K562 (cell line): Measurements from ENCODE around the gene NDUFAF3. TPM values are rescaled to one million over a fixed set of nuclear protein-coding genes. Genes with fewer than 3 reads are reported as not detected.
A peak's percentile ranks its signal among the peaks of the same experiment; 100 is the strongest.

ENCODE experiments used
- DIDO1 ChIP-seq: fragments of 450-650 bp; IDR thresholded peaks from 2 replicates; pipeline ENCODE4 v1.6.1; 2016; ENCODE audit warnings: low read depth, missing biosample characterization, missing genetic modification characterization
- EGR1 ChIP-seq: fragments of 450-650 bp; conservative IDR thresholded peaks from 2 replicates; pipeline ENCODE4 v1.6.1; 2017; ENCODE audit warnings: mild to moderate bottlenecking
- EP400 ChIP-seq: fragments of 450-650 bp; IDR thresholded peaks from 2 replicates; pipeline ENCODE4 v1.6.1; 2017; ENCODE audit warnings: antibody characterized with exemption, mild to moderate bottlenecking, moderate library complexity
- ETV1 ChIP-seq: fragments of 450-650 bp; conservative IDR thresholded peaks from 2 replicates; pipeline ENCODE4 v1.6.1; 2016; ENCODE audit warnings: missing genetic modification characterization, control low read depth, low read depth, missing compliant biosample characterization
- GABPA ChIP-seq: fragments of 200-800 bp; sonication (Bioruptor generic); conservative IDR thresholded peaks from 2 replicates; pipeline ENCODE4 v1.6.1; 2016; ENCODE audit warnings: low read depth, missing genetic modification characterization, missing compliant biosample characterization
- NEUROD1 ChIP-seq: fragments of 150-350 bp; IDR thresholded peaks from 2 replicates; pipeline ENCODE4 v1.6.1; 2014; ENCODE audit warnings: borderline replicate concordance, low read length, low read depth; ENCODE audit not compliant: partially characterized antibody
- NFE2L1 ChIP-seq: fragments of 450-650 bp; IDR thresholded peaks from 2 replicates; pipeline ENCODE4 v1.6.1; 2016; ENCODE audit warnings: missing genetic modification characterization, low read depth, mild to moderate bottlenecking, missing compliant biosample characterization, moderate library complexity, borderline replicate concordance
- NFIC ChIP-seq: fragments of 450-650 bp; IDR thresholded peaks from 2 replicates; pipeline ENCODE4 v1.6.1; 2017; ENCODE audit warnings: mild to moderate bottlenecking, inconsistent platforms
- PHTF2 ChIP-seq: fragments of 250-450 bp; sonication (Bioruptor Pico); IDR thresholded peaks from 2 replicates; pipeline ENCODE4 v1.5.0; 2021; ENCODE audit warnings: mild to moderate bottlenecking
- SNIP1 ChIP-seq: fragments of 450-650 bp; IDR thresholded peaks from 2 replicates; pipeline ENCODE4 v1.7.1; 2017; ENCODE audit warnings: low read depth, mild to moderate bottlenecking
- STAG1 ChIP-seq: sonication (generic); formaldehyde crosslinking; IDR thresholded peaks from 2 replicates; pipeline ENCODE4 v1.5.0; 2020; ENCODE audit warnings: missing genetic modification reagents, borderline replicate concordance
- TCF7 ChIP-seq: sonication (generic); IDR thresholded peaks from 2 replicates; pipeline ENCODE4 v1.6.1; 2016; ENCODE audit warnings: antibody characterized with exemption, borderline replicate concordance
- THRAP3 ChIP-seq: fragments of 450-650 bp; IDR thresholded peaks from 2 replicates; pipeline ENCODE4 v1.6.1; 2016; ENCODE audit warnings: mild to moderate bottlenecking, inconsistent platforms, borderline replicate concordance
- ZBTB8A ChIP-seq: fragments of 450-650 bp; IDR thresholded peaks from 2 replicates; pipeline ENCODE4 v1.6.1; 2018; ENCODE audit warnings: mild to moderate bottlenecking, moderate library complexity; ENCODE audit not compliant: partially characterized antibody
- ZNF263 ChIP-seq: sonication (generic); formaldehyde crosslinking; IDR thresholded peaks from 2 replicates; pipeline ENCODE4 v1.8.0; 2022; ENCODE audit warnings: mild to moderate bottlenecking, missing genetic modification reagents, borderline replicate concordance
- ZNF764 ChIP-seq: fragments of 250-450 bp; sonication (Bioruptor Pico); IDR thresholded peaks from 2 replicates; pipeline ENCODE4 v1.4.0; 2020; ENCODE audit warnings: low read depth, mild to moderate bottlenecking, moderate library complexity
- polyA plus RNA-seq, 8 experiments: library from polyadenylated mRNA; depleted of rRNA in 4 of 8; stranded (reverse) in 5 of 8; unstranded in 3 of 8; fragments of >200 nt; fragmentation: Nextera tagmentation in 2 of 8; fragmentation: Illumina TruSeq in 1 of 8; extraction: Ambion mirVana in 2 of 8; extraction: Trizol in 1 of 8; gene quantifications; 2 replicates each; pipeline versions ENCODE4 v1.2.1 to v1.2.3, GENCODE V29; 2011 to 2014; ENCODE audit warnings: inconsistent platforms in 1 of 8, missing spikeins in 1 of 8
- total RNA-seq, 7 experiments: library from RNA; depleted of rRNA in 6 of 7; stranded (reverse); fragments of >200 nt in 6 of 7; fragmentation: Illumina TruSeq in 2 of 7; extraction: Trizol in 2 of 7; gene quantifications; 2 replicates each; pipeline versions ENCODE4 v1.2.1 to v1.2.3, GENCODE V29; 2011 to 2021; ENCODE audit warnings: low replicate concordance in 1 of 7
- TF ChIP-seq, protein P1 (sequence below): fragments of 250-450 bp; sonication (Bioruptor Pico); IDR thresholded peaks from 2 replicates; pipeline ENCODE4 v1.8.0; 2022; ENCODE audit warnings: inconsistent platforms
- TF ChIP-seq, protein P2 (sequence below), 2 experiments: fragments of 150-350 bp in 1 of 2; IDR thresholded peaks; 2 replicates each; pipeline ENCODE4 v1.6.1; 2012 to 2016; ENCODE audit warnings: low read depth in 2 of 2, low read length in 2 of 2, mild to moderate bottlenecking in 1 of 2, moderate library complexity in 1 of 2
- TF ChIP-seq, protein P3 (sequence below): fragments of 250-450 bp; sonication (Bioruptor Pico); IDR thresholded peaks from 2 replicates; pipeline ENCODE4 v1.4.0; 2020
- TF ChIP-seq, protein P4 (sequence below): fragments of 450-650 bp; formaldehyde crosslinking; IDR thresholded peaks from 2 replicates; pipeline ENCODE4 v1.4.0; 2022; ENCODE audit warnings: mild to moderate bottlenecking, moderate library complexity

The NDUFAF3 gene
- total and polyA plus RNA-seq, 9 of the 15 experiments (the other 6 are each of a cell fraction or from before 2014, with no cell fraction given): 17.0 to 127 (median 36.3) TPM

DNA sequence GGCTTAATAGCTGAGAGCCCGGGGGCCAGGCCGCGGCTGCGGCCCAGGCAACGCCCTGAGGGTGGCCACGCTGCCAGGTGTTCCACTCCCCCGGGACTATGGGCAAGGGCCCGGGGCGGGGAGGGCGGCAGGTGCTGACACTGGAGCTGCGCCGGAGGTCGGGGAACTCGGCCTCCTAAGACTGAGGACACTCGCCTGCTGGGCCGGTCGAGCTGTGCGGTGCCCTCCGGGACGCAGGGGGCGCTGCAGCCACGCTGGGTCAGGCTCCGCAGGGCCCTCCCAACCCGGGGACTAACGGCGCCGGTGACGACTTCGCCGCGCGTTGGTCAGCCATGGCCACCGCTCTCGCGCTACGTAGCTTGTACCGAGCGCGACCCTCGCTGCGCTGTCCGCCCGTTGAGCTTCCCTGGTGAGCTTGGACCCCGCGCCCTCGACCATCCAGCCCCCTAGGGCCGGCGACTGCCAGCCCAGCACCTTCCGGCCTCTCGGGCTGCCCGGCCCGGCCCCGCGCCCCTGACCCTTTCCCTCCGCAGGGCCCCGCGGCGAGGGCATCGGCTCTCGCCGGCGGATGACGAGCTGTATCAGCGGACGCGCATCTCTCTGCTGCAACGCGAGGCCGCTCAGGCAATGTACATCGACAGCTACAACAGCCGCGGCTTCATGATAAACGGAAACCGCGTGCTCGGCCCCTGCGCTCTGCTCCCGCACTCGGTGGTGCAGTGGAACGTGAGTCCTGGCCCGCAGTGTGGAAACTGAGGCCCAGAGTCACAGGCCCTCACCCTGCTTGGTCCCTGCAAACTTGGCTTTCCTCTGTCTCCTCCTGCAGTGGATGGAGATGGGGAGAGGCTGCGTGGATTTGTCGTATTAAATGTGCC lies at the start of gene NDUFAF3 (continued):
- TF ChIP-seq, protein P1, sequence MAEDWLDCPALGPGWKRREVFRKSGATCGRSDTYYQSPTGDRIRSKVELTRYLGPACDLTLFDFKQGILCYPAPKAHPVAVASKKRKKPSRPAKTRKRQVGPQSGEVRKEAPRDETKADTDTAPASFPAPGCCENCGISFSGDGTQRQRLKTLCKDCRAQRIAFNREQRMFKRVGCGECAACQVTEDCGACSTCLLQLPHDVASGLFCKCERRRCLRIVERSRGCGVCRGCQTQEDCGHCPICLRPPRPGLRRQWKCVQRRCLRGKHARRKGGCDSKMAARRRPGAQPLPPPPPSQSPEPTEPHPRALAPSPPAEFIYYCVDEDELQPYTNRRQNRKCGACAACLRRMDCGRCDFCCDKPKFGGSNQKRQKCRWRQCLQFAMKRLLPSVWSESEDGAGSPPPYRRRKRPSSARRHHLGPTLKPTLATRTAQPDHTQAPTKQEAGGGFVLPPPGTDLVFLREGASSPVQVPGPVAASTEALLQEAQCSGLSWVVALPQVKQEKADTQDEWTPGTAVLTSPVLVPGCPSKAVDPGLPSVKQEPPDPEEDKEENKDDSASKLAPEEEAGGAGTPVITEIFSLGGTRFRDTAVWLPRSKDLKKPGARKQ: no peak
- TF ChIP-seq NFIC (0 out of 2 replicates have a peak, but pooled peaks have one; percentile 33), EGR1 (no peak), THRAP3 (no peak), PHTF2 (CRISPR knock-in tag) (no peak), SNIP1 (0 out of 2 replicates have a peak, but pooled peaks have one; percentile 63), TCF7 (peak; percentile 19; the same call in 1 of the 2 replicates), ZBTB8A (no peak), ETV1 (tag) (no peak), EP400 (peak; percentile 84), NFE2L1 (tag) (no peak), ZNF764 (CRISPR knock-in tag) (no peak), NEUROD1 (no peak), GABPA (peak; percentile 32; the same call in 1 of the 2 replicates), ZNF263 (CRISPR knock-in tag) (no peak), STAG1 (CRISPR knock-in tag) (no peak), DIDO1 (tag) (no peak)
- TF ChIP-seq, protein P2, sequence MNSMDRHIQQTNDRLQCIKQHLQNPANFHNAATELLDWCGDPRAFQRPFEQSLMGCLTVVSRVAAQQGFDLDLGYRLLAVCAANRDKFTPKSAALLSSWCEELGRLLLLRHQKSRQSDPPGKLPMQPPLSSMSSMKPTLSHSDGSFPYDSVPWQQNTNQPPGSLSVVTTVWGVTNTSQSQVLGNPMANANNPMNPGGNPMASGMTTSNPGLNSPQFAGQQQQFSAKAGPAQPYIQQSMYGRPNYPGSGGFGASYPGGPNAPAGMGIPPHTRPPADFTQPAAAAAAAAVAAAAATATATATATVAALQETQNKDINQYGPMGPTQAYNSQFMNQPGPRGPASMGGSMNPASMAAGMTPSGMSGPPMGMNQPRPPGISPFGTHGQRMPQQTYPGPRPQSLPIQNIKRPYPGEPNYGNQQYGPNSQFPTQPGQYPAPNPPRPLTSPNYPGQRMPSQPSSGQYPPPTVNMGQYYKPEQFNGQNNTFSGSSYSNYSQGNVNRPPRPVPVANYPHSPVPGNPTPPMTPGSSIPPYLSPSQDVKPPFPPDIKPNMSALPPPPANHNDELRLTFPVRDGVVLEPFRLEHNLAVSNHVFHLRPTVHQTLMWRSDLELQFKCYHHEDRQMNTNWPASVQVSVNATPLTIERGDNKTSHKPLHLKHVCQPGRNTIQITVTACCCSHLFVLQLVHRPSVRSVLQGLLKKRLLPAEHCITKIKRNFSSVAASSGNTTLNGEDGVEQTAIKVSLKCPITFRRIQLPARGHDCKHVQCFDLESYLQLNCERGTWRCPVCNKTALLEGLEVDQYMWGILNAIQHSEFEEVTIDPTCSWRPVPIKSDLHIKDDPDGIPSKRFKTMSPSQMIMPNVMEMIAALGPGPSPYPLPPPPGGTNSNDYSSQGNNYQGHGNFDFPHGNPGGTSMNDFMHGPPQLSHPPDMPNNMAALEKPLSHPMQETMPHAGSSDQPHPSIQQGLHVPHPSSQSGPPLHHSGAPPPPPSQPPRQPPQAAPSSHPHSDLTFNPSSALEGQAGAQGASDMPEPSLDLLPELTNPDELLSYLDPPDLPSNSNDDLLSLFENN (IDR thresholded peaks at IDR 0.05; ENCODE audit: low read depth in 2 of 2, low read length in 2 of 2): no peak
- TF ChIP-seq, protein P3, sequence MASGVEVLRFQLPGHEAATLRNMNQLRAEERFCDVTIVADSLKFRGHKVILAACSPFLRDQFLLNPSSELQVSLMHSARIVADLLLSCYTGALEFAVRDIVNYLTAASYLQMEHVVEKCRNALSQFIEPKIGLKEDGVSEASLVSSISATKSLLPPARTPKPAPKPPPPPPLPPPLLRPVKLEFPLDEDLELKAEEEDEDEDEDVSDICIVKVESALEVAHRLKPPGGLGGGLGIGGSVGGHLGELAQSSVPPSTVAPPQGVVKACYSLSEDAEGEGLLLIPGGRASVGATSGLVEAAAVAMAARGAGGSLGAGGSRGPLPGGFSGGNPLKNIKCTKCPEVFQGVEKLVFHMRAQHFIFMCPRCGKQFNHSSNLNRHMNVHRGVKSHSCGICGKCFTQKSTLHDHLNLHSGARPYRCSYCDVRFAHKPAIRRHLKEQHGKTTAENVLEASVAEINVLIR: peak; percentile 33; the same call in 1 of the 2 replicates
- TF ChIP-seq, protein P4, sequence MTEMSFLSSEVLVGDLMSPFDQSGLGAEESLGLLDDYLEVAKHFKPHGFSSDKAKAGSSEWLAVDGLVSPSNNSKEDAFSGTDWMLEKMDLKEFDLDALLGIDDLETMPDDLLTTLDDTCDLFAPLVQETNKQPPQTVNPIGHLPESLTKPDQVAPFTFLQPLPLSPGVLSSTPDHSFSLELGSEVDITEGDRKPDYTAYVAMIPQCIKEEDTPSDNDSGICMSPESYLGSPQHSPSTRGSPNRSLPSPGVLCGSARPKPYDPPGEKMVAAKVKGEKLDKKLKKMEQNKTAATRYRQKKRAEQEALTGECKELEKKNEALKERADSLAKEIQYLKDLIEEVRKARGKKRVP (CRISPR knock-in tag): no peak
